GM23248 (cell line): ENCODE results near the gene BLMH.

Experiments
- EZH2 ChIP-seq: fragments of 200-600 bp; sonication (generic); IDR thresholded peaks from 2 replicates; pipeline ENCODE4 v1.6.1; 2018; ENCODE audit warnings: antibody characterized with exemption, mild to moderate bottlenecking; ENCODE audit not compliant: insufficient read depth, poor library complexity, severe bottlenecking
- EZH2phosphoT487 ChIP-seq: fragments of 200-600 bp; sonication (generic); IDR thresholded peaks from 2 replicates; pipeline ENCODE4 v1.6.1; 2018; ENCODE audit warnings: antibody characterized with exemption, moderate library complexity, mild to moderate bottlenecking, low read depth; ENCODE audit not compliant: insufficient read depth

DNA sequence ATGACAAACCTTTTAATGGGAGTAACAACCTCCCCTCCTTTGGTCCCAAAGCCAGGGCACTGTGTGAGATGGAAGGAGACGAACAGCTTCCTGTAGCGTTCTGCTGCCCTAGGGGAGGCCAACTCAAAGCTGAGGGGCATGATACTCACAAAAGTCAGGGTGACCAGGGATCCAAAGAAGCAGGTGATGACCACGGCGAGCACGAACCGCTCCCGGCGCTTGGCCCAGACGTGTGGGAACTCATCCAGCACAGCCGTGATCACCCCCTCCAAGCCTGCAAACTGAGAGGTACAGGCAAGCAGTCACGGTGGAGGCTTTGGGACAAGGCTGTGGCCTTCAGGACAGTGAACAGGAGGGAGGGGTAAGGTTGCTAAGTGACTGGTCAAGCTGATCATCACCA is 81.4 kb downstream of the BLMH start:
- no peak for TF ChIP-seq EZH2
- no peak for TF ChIP-seq EZH2phosphoT487
